Upper lobe of left lung (tissue), 4 donors: Measurements from ENCODE around the gene PTGDR2.

Experiments
- POLR2A ChIP-seq, 4 donors: fragments of 450-650 bp; IDR thresholded peaks; one replicate each; pipeline ENCODE4 v1.5.1; 2016 to 2017; ENCODE audit warnings: antibody characterized with exemption in 4 of 4, mild to moderate bottlenecking in 2 of 4
- TF ChIP-seq, protein P1 (sequence below), 6 experiments: fragments of 450-650 bp in 4 of 6; fragments of 200-600 bp in 2 of 6; sonication (generic) in 2 of 6; IDR thresholded peaks; one replicate each; pipeline ENCODE4 v1.5.1; 2016 to 2019; ENCODE audit warnings: antibody characterized with exemption in 6 of 6

DNA sequence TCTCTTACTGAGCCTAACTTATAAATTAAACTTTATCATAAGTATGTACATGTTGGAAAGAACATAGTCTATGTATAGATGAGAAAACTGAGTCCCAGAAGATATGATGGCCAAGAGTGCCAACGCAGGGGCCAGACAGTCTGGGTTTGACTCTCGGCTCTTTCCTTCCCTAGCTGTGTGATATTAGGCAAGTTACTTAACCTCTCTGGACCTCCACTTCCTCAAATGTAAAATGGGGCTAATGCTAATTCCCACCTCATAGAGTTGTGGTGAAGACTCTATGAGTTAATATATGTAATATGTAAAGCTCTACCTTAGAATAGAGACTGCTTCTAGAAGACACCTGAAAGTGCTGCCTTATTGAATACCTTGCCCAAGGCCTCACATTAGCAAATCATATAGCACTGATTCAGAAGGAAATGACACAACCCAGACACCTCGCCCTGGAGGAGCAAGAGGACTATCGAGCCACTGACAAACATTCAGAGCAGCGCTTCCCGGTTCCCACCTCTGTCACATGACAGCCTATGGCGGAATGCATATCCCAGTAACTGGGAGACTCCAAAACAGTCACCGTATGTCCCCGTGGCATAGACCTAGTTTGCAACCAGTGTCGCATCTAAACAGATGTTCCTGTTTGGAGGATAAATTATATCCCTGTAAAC, 25.1 kb downstream of the PTGDR2 start:
- TF ChIP-seq, protein P1, sequence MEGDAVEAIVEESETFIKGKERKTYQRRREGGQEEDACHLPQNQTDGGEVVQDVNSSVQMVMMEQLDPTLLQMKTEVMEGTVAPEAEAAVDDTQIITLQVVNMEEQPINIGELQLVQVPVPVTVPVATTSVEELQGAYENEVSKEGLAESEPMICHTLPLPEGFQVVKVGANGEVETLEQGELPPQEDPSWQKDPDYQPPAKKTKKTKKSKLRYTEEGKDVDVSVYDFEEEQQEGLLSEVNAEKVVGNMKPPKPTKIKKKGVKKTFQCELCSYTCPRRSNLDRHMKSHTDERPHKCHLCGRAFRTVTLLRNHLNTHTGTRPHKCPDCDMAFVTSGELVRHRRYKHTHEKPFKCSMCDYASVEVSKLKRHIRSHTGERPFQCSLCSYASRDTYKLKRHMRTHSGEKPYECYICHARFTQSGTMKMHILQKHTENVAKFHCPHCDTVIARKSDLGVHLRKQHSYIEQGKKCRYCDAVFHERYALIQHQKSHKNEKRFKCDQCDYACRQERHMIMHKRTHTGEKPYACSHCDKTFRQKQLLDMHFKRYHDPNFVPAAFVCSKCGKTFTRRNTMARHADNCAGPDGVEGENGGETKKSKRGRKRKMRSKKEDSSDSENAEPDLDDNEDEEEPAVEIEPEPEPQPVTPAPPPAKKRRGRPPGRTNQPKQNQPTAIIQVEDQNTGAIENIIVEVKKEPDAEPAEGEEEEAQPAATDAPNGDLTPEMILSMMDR (IDR thresholded peaks at IDR 0.05) = no peak
- no peak for TF ChIP-seq POLR2A (IDR thresholded peaks at IDR 0.05)
